B cell (primary cell): ENCODE measurements around the gene THBS3. TPM values are rescaled to one million over a fixed set of nuclear protein-coding genes. Genes with fewer than 3 reads are reported as not detected.

Source experiments
- ATAC-seq: fragments of 200-7000 bp; cut with Tn5 transposase; one replicate; pipeline ENCODE4 v1.10.0; 2021; ENCODE audit warnings: low read depth, mild to moderate bottlenecking, moderate number of reproducible peaks, moderate library complexity
- CTCF ChIA-PET: fragments of 350-600 bp; sonication (Branson Sonifier 250); formaldehyde crosslinking; loops from one replicate; lab custom pipeline; 2021; ENCODE audit warnings: antibody characterized with exemption, inconsistent platforms; lab: Charles Lee
- POLR2A ChIA-PET: fragments of 350-600 bp; sonication (Branson Sonifier 250); formaldehyde crosslinking; loops from one replicate; lab custom pipeline; 2021; ENCODE audit warnings: antibody characterized with exemption; lab: Charles Lee
- DNase-seq: peaks from one replicate; pipeline ENCODE4 v3.0.0; 2013
- H2AFZ ChIP-seq: 2 replicates; pipeline ENCODE4 v1.6.1; 2012; ENCODE audit warnings: mild to moderate bottlenecking, low read depth, low read length; ENCODE audit not compliant: insufficient read depth, poor library complexity, severe bottlenecking
- H3K27ac ChIP-seq, 2 donors: 1 replicate in 1 of 2; 2 replicates in 1 of 2; pipeline ENCODE4 v1.5.1; 2012 to 2013; ENCODE audit warnings: low read length in 2 of 2, mild to moderate bottlenecking in 2 of 2, moderate library complexity in 1 of 2
- H3K27me3 ChIP-seq, 4 experiments: fragments of 200-600 bp in 1 of 4; sonication (generic) in 1 of 4; replicated peaks in 1 of 4; 1 replicate in 2 of 4; 2 replicates in 2 of 4; pipeline versions ENCODE4 v1.6.1 to v1.7.0; 2013 to 2016; ENCODE audit warnings: low read length in 3 of 4, mild to moderate bottlenecking in 2 of 4, mixed read lengths in 1 of 4, moderate library complexity in 1 of 4; ENCODE audit not compliant: insufficient read depth in 4 of 4, control insufficient read depth in 3 of 4; ENCODE audit errors: control extremely low read depth in 1 of 4
- H3K36me3 ChIP-seq, 2 experiments: replicated peaks in 1 of 2; 1 replicate in 1 of 2; 2 replicates in 1 of 2; pipeline versions ENCODE4 v1.6.1 to v1.7.1; 2013; ENCODE audit warnings: low read length in 1 of 2; ENCODE audit not compliant: insufficient read depth in 2 of 2, control insufficient read depth in 1 of 2; ENCODE audit errors: control extremely low read depth in 1 of 2, extremely low read depth in 1 of 2
- H3K4me1 ChIP-seq, 2 donors: fragments of 200-600 bp in 1 of 2; sonication (generic) in 1 of 2; 1 replicate in 1 of 2; 2 replicates in 1 of 2; pipeline versions ENCODE4 v1.5.1 to v1.6.1; 2013 to 2017; ENCODE audit warnings: low read length in 2 of 2; ENCODE audit not compliant: control insufficient read depth in 2 of 2, insufficient read depth in 2 of 2
- H3K4me2 ChIP-seq: replicated peaks from 2 replicates; pipeline ENCODE3; 2012; ENCODE audit warnings: mild to moderate bottlenecking, low read depth, low read length; ENCODE audit not compliant: poor library complexity, severe bottlenecking
- H3K4me3 ChIP-seq, 5 experiments: fragments of 200-600 bp in 1 of 5; sonication (generic) in 1 of 5; 1 replicate in 3 of 5; 2 replicates in 2 of 5; pipeline versions ENCODE4 v1.5.1 to v1.7.0; 2011 to 2016; ENCODE audit warnings: low read length in 4 of 5, mild to moderate bottlenecking in 4 of 5, low read depth in 2 of 5, control low read depth in 1 of 5, moderate library complexity in 1 of 5; ENCODE audit not compliant: insufficient read depth in 1 of 5; ENCODE audit errors: control extremely low read depth in 1 of 5, extremely low read depth in 1 of 5
- H3K79me2 ChIP-seq: fragments of 200-600 bp; sonication (generic); one replicate; pipeline ENCODE4 v1.6.0; 2016; ENCODE audit warnings: low read length; ENCODE audit not compliant: control insufficient read depth, insufficient read depth
- H3K9ac ChIP-seq: fragments of 200-600 bp; sonication (generic); 2 replicates; pipeline ENCODE4 v1.6.1; 2017; ENCODE audit warnings: mild to moderate bottlenecking, low read length, moderate library complexity
- H3K9me3 ChIP-seq, 3 donors: one replicate each; pipeline versions ENCODE4 v1.6.1 to v1.7.1; 2013; ENCODE audit warnings: low read length in 2 of 3; ENCODE audit not compliant: control insufficient read depth in 2 of 3, insufficient read depth in 1 of 3; ENCODE audit errors: control extremely low read depth in 1 of 3
- H4K20me1 ChIP-seq: 2 replicates; pipeline ENCODE4 v1.6.0; 2012; ENCODE audit warnings: mild to moderate bottlenecking, low read length; ENCODE audit not compliant: insufficient read depth, control insufficient read depth, poor library complexity, severe bottlenecking
- H3K27ac Mint-ChIP-seq: one replicate; pipeline ENCODE4 v1.8.0; 2021; ENCODE audit warnings: mixed read lengths
- H3K27me3 Mint-ChIP-seq: one replicate; pipeline ENCODE4 v1.8.0; 2021; ENCODE audit warnings: mixed read lengths
- H3K4me1 Mint-ChIP-seq: one replicate; pipeline ENCODE4 v1.8.0; 2021; ENCODE audit warnings: mixed read lengths
- H3K4me3 Mint-ChIP-seq: one replicate; pipeline ENCODE4 v1.8.0; 2021; ENCODE audit warnings: mixed read lengths
- H3K9me3 Mint-ChIP-seq: one replicate; pipeline ENCODE4 v1.8.0; 2022; ENCODE audit warnings: mixed read lengths; ENCODE audit not compliant: insufficient read depth
- EZH2 ChIP-seq: IDR thresholded peaks from 2 replicates; pipeline ENCODE4 v1.6.1; 2012; ENCODE audit warnings: borderline replicate concordance, low read depth, mild to moderate bottlenecking, moderate library complexity, low read length; ENCODE audit not compliant: insufficient read depth, poor library complexity, severe bottlenecking
- WGBS: methylation state at CpG from one replicate; pipeline ENCODE4 v1.1.5; 2013; ENCODE audit warnings: missing lambda C conversion rate; ENCODE audit not compliant: insufficient coverage; 5-methylcytosine and 5-hydroxymethylcytosine counted together
- intact Hi-C: fragments of 100-400 bp; cut with micrococcal nuclease; formaldehyde crosslinking; loops from one replicate; pipeline ENCODE4 v1.10.0; 2022
- polyA plus RNA-seq: library from polyadenylated mRNA; depleted of rRNA; stranded (reverse); fragments of >200 nt; gene quantifications from 2 replicates; pipeline ENCODE4 v1.2.3, GENCODE V29; 2012
- total RNA-seq, 2 donors: library from RNA; stranded (reverse); fragments of 120-200 nt in 1 of 2; gene quantifications; 1 replicate in 1 of 2; 2 replicates in 1 of 2; pipeline versions ENCODE4 v1.2.3 to v1.2.4, GENCODE V29; 2013 to 2022
- TF ChIP-seq, protein P1 (sequence below): fragments of 200-600 bp; IDR thresholded peaks from one replicate; pipeline ENCODE4 v1.8.0; 2022; ENCODE audit warnings: antibody characterized with exemption, mild to moderate bottlenecking

The THBS3 gene
- total and polyA plus RNA-seq, 2 donors (not counting 1 experiment from before 2014, with no cell fraction given), result 28.0 to 28.6 TPM

DNA sequence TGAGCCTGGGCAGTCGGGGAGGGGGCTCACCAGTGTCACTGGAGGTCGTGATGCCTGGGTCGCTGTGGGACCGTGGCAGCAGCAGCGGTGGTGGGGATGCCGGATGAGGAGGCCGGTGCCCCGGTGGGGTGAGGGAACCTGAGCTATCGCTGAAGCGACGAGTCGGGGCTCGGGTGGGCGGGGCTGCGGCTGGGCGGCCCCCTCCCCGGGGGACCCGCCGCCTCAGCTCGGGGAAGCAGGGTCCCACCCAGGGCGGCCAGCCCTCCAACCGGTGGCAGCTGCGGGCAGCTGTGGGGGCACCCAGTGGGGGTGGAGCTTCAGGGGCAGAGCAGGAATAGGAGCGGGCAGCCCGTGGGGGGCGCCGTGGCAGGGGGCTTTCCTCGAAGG is 42.5 kb upstream of the THBS3 start:
- H3K36me3 ChIP-seq, result no peaks in the 10 kb centered on the region
- H3K4me3 ChIP-seq, result peak overlapping the region in 4 of 5 experiments; percentile 47 to 69 (median 60)
- peak overlapping the region; percentile 97 for H2AFZ ChIP-seq
- Mint-ChIP-seq H3K4me3 (peak overlapping the region; percentile 80), H3K9me3 (no peaks in the 10 kb centered on the region), H3K4me1 (peaks cover 26% of the 10 kb centered on the region), H3K27ac (peak overlapping the region; percentile 50), H3K27me3 (no peaks in the 10 kb centered on the region)
- POLR2A ChIA-PET, result interaction anchor here (0.6 to 1.5 kb wide), 5 partner anchors 9 to 398 kb away, joined by 3 to 5 read pairs (median 4); partner anchors contain the start of gene THBS3
- H3K4me1 ChIP-seq, result peaks cover 14 to 24% of the 10 kb centered on the region in 2 donors
- CTCF ChIA-PET, result interaction anchor here (0.6 to 5.8 kb wide), 40 partner anchors 9 to 1079 kb away, joined by 3 to 128 read pairs (median 6); partner anchors contain the start of genes ASH1L, CLK2, FDPS and MTX1
- no peaks in the 10 kb centered on the region for H3K79me2 ChIP-seq
- no peaks in the 10 kb centered on the region for H3K27me3 ChIP-seq
- peak overlapping the region; percentile 99 for H3K4me2 ChIP-seq
- intact Hi-C loops, result loop anchor here (1.0 to 2.0 kb wide), 5 partner anchors 27 to 342 kb away; partner anchors contain the start of genes FDPS and HCN3
- ATAC-seq, result peak; percentile 9
- DNase-seq, result no peak
- WGBS, result 3% methylated on average over 25 of the region's 28 CpGs
- peaks cover 0 to 3% (median 0%) of the 10 kb centered on the region in 3 donors for H3K9me3 ChIP-seq
- TF ChIP-seq, protein P1, sequence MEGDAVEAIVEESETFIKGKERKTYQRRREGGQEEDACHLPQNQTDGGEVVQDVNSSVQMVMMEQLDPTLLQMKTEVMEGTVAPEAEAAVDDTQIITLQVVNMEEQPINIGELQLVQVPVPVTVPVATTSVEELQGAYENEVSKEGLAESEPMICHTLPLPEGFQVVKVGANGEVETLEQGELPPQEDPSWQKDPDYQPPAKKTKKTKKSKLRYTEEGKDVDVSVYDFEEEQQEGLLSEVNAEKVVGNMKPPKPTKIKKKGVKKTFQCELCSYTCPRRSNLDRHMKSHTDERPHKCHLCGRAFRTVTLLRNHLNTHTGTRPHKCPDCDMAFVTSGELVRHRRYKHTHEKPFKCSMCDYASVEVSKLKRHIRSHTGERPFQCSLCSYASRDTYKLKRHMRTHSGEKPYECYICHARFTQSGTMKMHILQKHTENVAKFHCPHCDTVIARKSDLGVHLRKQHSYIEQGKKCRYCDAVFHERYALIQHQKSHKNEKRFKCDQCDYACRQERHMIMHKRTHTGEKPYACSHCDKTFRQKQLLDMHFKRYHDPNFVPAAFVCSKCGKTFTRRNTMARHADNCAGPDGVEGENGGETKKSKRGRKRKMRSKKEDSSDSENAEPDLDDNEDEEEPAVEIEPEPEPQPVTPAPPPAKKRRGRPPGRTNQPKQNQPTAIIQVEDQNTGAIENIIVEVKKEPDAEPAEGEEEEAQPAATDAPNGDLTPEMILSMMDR, result no peak
- no peak for TF ChIP-seq EZH2
- peak overlapping the region; percentile 72 for H3K9ac ChIP-seq
- H4K20me1 ChIP-seq, result no peaks in the 10 kb centered on the region
- peak overlapping the region; percentile 8 to 52 for H3K27ac ChIP-seq
